Mesenteric fat pad (tissue), 1 donor: Measurements from ENCODE around the gene COA7. TPM values are rescaled to one million over a fixed set of nuclear protein-coding genes. Genes with fewer than 3 reads are reported as not detected.

Experiments
- DNase-seq: peaks from one replicate; pipeline ENCODE4 v3.0.0-alpha.2; 2020; ENCODE audit warnings: low spot score
- total RNA-seq: library from RNA; stranded (reverse); fragmentation: NEBNext Ultra II Directional; extraction: Animal tissue kit (Norgen Biotek cat#: 25700); gene quantifications from one replicate; pipeline ENCODE4 v1.2.1, GENCODE V29; 2021
- donor health status: DM: yes; HTN: yes; CAD: no.

Gene COA7
- total RNA-seq, 1 donor from 2014 or later, result 24.5 TPM

DNA sequence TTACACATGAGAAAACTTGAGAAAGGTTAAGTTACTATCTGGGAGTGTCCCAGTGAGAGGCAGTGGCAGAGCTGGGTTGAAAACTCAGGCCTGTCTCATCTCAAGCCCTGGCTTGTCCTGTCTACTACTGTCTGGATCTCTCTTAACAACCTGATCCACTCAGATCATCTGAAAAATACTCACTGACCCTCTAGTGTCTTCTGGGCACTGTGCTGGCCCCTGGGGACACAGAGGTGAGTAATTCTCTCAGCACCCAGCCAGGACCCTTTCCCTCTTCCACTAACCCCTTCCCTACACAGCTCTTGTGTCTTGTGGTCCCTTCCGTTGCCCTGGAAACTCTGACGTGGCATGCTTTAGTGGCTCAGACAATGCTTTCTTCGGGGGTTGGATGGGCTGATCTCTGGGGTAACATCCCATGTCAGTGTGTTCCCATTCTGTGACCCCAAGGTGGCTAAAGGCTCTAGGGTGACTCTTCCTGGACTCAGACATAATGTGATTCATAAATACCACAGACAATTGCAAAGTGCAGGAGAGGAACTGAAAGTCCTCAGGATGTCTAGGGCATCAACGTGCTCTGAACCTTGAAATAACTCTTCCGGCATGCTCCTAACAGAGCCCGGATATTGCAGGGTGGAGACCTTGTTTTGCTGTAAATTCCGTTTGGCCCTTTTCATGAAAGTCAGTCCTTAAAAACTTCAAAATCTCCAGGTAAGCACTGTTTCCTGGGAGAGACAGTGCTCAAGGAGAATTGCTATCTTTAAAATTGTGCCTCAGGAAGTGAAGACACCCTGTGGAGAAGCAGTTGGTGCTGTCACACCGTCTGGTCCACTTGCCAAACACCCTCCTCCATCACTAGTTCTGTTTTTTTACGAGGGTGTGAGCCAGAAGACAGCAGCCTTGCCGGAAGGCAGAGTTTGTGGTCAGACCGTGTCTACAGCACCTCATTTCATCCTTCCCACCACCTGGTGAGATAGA is 61.1 kb downstream of the COA7 start:
- no peak for DNase-seq

- DNase-seq, result no peak
These were observed 62.6 kb downstream of the COA7 start for GRCh38 chr1:52635321-52636089.

Other genes with a start within 250 kb of the COA7 start
- gene TUT4, start 145.3 kb downstream of the COA7 start, total RNA-seq, result 39.9 TPM
- gene GPX7, start 96.0 kb downstream of the COA7 start, total RNA-seq, result 8.5 TPM
- gene SHISAL2A, start 65.2 kb downstream of the COA7 start, total RNA-seq, result not detected
- 33.0 TPM for gene ZYG11B, start 28.1 kb upstream of the COA7 start, total RNA-seq
- gene ZYG11A, start 144.4 kb upstream of the COA7 start, total RNA-seq, result 0.06 TPM
- gene ECHDC2, start 223.4 kb upstream of the COA7 start, total RNA-seq, result 105 TPM
- 153 TPM for gene SCP2, start 228.9 kb upstream of the COA7 start, total RNA-seq